Activated T-helper 2 cell treated with anti-CD3 and anti-CD28 coated beads, Interferon-gamma antibody, Interleukin-2, Interleukin-4, amounts not matched to agents 10 μg/mL and 5 μg/mL and 100 μg/mL, durations not matched to agents 14 hours and 24 hours and 36 hours (primary cell): ENCODE results near the gene TMEM165. TPM values are rescaled to one million over a fixed set of nuclear protein-coding genes. Genes with fewer than 3 reads are reported as not detected.
"Not testable (repeated sequence)": the region's sequence is repeated elsewhere in the genome, so short reads cannot be mapped to it uniquely, and the experiment has no call there.

ENCODE experiments used
- DNase-seq: peaks from one replicate; pipeline ENCODE4 v3.0.0; 2021; ENCODE audit warnings: low spot score
- H3K27ac Mint-ChIP-seq: one replicate; pipeline ENCODE4 v1.8.0; 2021; ENCODE audit warnings: mixed read lengths
- H3K27me3 Mint-ChIP-seq: one replicate; pipeline ENCODE4 v1.8.0; 2021; ENCODE audit warnings: low read depth, mixed read lengths
- H3K36me3 Mint-ChIP-seq: one replicate; pipeline ENCODE4 v1.8.0; 2021; ENCODE audit warnings: low read depth, mixed read lengths
- H3K4me1 Mint-ChIP-seq: one replicate; pipeline ENCODE4 v1.8.0; 2021; ENCODE audit warnings: low read depth, mixed read lengths
- H3K4me3 Mint-ChIP-seq: one replicate; pipeline ENCODE4 v1.8.0; 2021; ENCODE audit warnings: low read depth, mild to moderate bottlenecking, moderate library complexity, mixed read lengths
- H3K9me3 Mint-ChIP-seq: one replicate; pipeline ENCODE4 v1.8.0; 2021; ENCODE audit warnings: mixed read lengths
- intact Hi-C: fragments of 100-400 bp; cut with micrococcal nuclease; formaldehyde crosslinking; loops from one replicate; pipeline ENCODE4 v1.15.1; 2023
- total RNA-seq: library from RNA; stranded (reverse); gene quantifications from 2 replicates; pipeline ENCODE4 v1.2.3, GENCODE V29; 2022

Gene TMEM165
- total RNA-seq, 1 donor from 2014 or later = 89.3 TPM

DNA sequence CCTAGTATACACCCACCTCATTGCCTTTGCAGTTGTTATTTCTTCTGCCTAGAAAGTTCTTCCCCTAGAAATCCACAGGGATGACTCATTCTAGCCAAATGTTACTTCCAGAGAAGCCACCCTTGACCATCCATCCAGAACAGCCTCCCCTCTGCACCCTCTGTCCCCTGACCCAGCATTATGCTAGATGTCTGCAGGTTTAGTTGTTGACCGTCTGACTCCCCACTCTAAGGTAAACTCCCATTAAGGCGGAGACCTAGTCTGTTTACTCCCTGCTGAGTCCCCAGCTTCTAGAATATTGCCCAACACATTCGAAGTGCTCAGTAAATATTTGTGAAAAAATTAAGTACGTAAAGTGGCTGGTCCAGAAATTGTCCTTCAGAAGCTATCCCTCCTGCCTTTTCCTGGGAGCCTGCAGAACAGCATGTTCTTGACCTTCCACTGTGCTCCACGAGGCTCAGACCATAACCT is 38.7 kb upstream of the TMEM165 start:
- Mint-ChIP-seq H3K27ac (no peak overlapping the region), H3K36me3 (peaks cover 26% of the 10 kb centered on the region), H3K4me1 (peaks cover 15% of the 10 kb centered on the region), H3K27me3 (no peaks in the 10 kb centered on the region), H3K9me3 (no peaks in the 10 kb centered on the region), H3K4me3 (no peak overlapping the region)
- intact Hi-C loops = no loop called here
- DNase-seq = no peak

DNA sequence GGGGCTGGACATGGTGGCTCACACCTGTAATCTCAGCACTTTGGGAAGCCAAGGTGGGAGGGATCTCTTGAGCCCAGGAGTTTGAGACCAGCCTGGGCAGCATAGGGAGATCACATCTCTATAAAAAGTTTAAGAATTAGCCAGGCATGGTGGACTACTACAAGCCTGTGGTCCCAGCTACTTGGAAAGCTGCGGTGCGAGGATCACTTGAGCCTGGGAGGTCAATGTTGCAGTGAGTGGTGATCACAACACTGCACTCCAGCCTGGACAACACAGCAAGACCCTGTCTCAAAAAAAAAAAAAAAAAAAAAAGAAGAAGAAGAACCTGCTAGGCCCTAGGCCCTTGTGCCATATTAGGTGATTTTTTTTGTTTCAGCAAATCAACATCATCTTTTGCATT is 37.5 kb upstream of the TMEM165 start:
- peaks cover 17% of the 10 kb centered on the region for H3K36me3 Mint-ChIP-seq
- no peaks in the 10 kb centered on the region for H3K27me3 Mint-ChIP-seq
- intact Hi-C loops = no loop called here
- H3K9me3 Mint-ChIP-seq = no peaks in the 10 kb centered on the region
- peaks cover 15% of the 10 kb centered on the region for H3K4me1 Mint-ChIP-seq
- no peak for DNase-seq
- no peak overlapping the region for H3K27ac Mint-ChIP-seq
- H3K4me3 Mint-ChIP-seq = no peak overlapping the region

DNA sequence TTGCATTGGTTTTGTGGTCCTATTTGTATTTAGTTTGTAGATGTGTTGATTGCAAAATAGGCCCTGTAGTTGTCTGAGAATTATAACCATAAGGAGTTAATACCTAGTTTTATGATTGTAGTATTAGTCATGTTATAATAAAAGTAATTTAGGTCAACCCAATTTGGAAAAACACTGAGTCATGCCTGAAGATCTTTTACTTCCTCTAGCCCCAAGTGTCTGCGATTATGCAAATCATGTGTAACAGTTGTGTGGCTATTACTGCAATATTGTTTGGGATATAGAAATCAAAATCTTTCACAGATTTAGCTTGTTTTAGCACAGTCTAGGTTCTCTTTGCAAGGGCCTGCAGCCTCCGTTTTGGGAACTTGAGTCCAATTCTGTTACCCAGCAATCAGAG is 37.1 kb upstream of the TMEM165 start:
- intact Hi-C loops = no loop called here
- DNase-seq = no peak
- H3K9me3 Mint-ChIP-seq = no peaks in the 10 kb centered on the region
- H3K27ac Mint-ChIP-seq = no peak overlapping the region
- peaks cover 15% of the 10 kb centered on the region for H3K4me1 Mint-ChIP-seq
- peaks cover 14% of the 10 kb centered on the region for H3K36me3 Mint-ChIP-seq
- no peaks in the 10 kb centered on the region for H3K27me3 Mint-ChIP-seq
- no peak overlapping the region for H3K4me3 Mint-ChIP-seq

DNA sequence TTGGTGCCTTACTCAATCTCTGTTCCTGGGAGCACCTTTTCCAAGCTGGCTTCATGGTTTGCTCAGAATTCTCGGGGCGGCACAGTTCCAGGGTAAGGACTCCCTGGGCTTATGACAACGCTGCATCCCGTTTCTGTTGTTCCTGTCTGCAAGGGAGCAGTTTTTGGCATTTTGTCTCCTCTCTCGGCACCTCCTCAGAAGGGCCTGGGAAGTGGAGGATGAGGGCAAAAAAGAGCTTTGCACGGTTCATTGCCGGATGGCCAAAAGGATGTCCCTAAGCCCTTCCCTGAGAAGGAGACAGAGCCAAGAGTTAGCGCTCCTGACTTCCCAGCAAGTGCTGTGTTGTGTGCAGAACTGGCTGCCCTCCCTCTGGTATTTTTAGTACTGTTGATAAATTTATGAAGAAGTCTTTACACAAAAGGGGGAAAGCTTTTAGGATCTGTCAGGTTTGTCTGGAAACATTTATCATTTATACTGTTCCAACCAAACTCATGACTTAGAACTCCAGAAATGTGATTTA is 36.3 kb upstream of the TMEM165 start:
- H3K4me3 Mint-ChIP-seq = no peak overlapping the region
- H3K27me3 Mint-ChIP-seq = no peaks in the 10 kb centered on the region
- intact Hi-C loops = no loop called here
- peaks cover 15% of the 10 kb centered on the region for H3K4me1 Mint-ChIP-seq
- H3K27ac Mint-ChIP-seq = no peak overlapping the region
- no peak for DNase-seq
- peaks cover 18% of the 10 kb centered on the region for H3K36me3 Mint-ChIP-seq
- no peaks in the 10 kb centered on the region for H3K9me3 Mint-ChIP-seq

DNA sequence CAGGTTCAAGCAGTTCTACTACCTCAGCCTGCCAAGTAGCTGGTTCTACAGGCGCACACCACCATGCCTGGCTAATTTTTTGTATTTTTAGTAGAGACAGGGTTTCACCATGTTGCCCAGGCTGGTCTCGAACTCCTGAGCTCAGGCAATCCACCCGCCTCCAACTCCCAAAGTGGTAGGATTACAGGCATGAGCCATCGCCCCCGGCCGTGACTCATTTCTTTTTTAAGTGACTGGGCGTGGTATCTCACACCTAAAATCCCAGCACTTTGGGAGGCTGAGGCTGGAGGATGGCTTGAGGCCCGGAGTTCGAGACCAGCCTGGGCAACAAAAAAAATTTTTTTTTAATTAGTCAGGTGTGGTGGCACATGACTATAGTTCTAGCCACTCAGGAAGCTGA is 32.8 kb upstream of the TMEM165 start:
- H3K27ac Mint-ChIP-seq, H3K4me3 Mint-ChIP-seq, H3K27me3 Mint-ChIP-seq, DNase-seq, intact Hi-C loops, H3K9me3 Mint-ChIP-seq: not testable (repeated sequence)
- peaks cover 18% of the 10 kb centered on the region for H3K36me3 Mint-ChIP-seq
- peaks cover 10% of the 10 kb centered on the region for H3K4me1 Mint-ChIP-seq

DNA sequence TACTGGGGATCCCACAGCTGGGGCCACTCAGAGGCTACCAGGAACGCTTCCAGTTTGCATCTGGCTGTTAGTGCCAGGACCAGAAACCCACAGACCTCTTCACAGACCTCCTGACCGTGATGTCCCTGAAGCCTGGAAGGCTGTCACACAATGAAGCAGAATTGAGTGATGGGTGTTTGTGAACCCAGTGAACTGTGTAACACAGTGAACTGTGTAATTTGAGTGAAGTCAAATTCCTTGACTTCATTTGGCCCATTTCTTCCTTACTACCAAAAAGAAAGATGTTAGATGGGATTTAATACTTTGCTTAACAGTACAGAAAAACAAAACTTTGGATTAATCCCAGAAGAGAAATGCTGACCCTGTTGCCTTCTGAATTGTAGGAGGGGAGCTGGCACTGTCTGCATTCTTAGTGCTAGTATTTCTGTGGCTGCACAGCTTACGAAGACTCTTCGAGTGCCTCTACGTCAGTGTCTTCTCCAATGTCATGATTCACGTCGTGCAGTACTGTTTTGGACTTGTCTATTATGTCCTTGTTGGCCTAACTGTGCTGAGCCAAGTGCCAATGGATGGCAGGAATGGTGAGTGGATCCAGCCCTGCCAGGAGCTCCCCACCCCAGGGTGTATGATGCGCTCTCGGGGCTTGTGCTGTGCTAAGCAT is 31.9 kb upstream of the TMEM165 start:
- Mint-ChIP-seq H3K27ac (no peak overlapping the region), H3K9me3 (no peaks in the 10 kb centered on the region), H3K4me3 (no peak overlapping the region), H3K36me3 (peaks cover 18% of the 10 kb centered on the region), H3K4me1 (peaks cover 5% of the 10 kb centered on the region), H3K27me3 (no peaks in the 10 kb centered on the region)
- intact Hi-C loops = no loop called here
- no peak for DNase-seq

DNA sequence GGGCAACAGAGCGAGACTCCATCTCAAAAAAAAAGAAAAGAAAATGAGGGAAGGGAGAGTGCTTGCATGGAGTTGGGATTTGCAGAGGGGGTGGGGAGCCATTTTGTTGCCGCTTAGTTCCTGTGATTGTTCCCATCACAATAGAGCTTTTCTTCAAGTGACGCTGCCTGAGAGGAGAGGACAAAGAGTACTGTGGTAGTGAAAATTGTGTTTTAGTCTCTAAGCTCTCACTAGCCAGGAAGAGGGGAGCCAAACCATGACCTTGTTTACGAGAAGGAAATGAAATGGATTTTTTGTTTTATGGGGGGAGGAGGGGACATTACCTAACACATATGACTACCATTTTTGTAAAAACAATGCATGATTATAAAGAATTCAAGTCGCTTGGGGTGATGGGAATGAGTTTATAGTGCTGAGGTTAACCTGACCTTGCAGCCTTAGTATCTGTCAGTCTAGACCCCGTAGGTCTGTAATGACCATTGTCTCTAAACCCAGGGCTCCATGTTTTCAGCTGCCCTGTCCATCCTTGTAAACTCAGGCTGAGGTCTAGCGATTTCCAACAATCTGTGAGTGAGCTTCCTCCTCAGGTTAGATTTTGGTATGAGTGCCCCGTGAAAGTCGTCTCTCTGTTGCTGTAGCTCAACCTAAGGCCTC is 30.9 kb upstream of the TMEM165 start:
- Mint-ChIP-seq H3K27me3 (no peaks in the 10 kb centered on the region), H3K36me3 (peaks cover 20% of the 10 kb centered on the region), H3K9me3 (no peaks in the 10 kb centered on the region), H3K4me3 (no peak overlapping the region), H3K27ac (no peak overlapping the region), H3K4me1 (no peaks in the 10 kb centered on the region)
- intact Hi-C loops = no loop called here
- DNase-seq = no peak

DNA sequence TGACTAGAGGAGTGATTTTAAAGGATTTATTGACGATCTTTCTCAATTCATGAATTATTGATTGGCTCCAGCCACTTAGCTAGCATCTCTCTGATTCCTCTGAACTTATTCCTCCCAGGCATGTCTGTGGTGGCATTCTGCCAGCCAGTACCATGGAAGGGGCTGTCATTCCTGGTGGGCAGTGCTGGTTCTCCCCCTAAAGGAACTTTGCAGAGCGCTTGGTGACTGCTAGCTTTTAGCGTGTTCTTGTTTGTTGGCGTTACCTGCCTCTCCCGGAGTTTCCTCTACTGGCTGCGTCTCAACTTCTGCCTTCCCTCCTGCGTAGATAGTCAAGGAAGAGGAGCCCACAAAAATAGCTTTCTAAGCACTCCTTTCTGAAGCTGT is 30.4 kb upstream of the TMEM165 start:
- Mint-ChIP-seq H3K36me3 (peaks cover 25% of the 10 kb centered on the region), H3K4me1 (no peaks in the 10 kb centered on the region), H3K4me3 (no peak overlapping the region), H3K9me3 (no peaks in the 10 kb centered on the region), H3K27ac (no peak overlapping the region), H3K27me3 (no peaks in the 10 kb centered on the region)
- DNase-seq = no peak
- intact Hi-C loops = no loop called here

DNA sequence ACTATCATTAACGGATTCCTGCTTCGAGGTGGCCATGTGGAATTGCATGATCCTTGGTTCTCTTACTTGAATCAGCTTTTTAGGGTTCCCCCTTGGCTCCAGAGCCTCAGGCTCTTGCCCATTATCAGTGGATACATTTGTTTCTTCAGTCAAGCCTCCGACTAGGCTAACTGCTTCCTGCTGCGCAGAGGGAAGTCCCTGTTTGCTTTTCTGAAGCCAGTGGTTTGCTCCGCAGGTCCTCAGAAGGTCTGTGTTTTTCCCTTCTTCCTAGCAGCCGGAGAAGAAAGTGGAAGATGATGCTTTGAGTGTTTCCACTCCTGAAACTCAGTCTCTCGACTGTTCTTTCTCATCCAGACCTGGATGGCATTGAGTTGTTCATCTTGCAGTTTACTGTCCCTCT is 29.1 kb upstream of the TMEM165 start:
- Mint-ChIP-seq H3K27me3 (no peaks in the 10 kb centered on the region), H3K9me3 (no peaks in the 10 kb centered on the region), H3K4me1 (no peaks in the 10 kb centered on the region), H3K4me3 (no peak overlapping the region), H3K27ac (no peak overlapping the region), H3K36me3 (peaks cover 25% of the 10 kb centered on the region)
- intact Hi-C loops = no loop called here
- no peak for DNase-seq

DNA sequence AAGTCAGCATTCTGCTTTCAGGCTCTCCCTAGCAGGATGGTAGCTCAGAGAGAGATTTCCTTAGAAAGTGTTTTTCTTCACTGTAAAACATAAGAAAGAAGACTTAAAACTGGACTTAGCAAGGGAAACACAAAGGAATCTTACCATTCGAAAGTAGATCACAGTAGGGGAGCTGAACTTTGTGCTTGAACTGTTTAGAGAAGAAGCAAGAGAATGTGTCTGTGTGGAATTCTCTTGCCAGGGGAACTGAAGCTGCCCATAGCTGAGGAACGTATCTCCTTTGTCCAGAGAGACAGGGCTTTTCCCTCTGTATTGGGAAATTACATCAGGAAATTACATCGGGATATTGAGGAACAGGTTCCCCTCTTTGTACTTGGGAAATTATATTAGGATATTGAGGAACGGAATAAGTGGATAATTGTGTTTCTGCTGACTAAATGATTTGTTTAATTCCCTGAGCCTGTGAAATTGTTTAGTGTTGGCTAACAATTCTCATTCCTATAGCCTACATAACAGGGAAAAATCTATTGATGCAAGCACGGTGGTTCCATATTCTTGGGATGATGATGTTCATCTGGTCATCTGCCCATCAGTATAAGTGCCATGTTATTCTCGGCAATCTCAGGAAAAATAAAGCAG is 28.6 kb upstream of the TMEM165 start:
- intact Hi-C loops = no loop called here
- no peak overlapping the region for H3K4me3 Mint-ChIP-seq
- H3K36me3 Mint-ChIP-seq = peaks cover 22% of the 10 kb centered on the region
- no peak overlapping the region for H3K27ac Mint-ChIP-seq
- no peak for DNase-seq
- H3K9me3 Mint-ChIP-seq = no peaks in the 10 kb centered on the region
- no peaks in the 10 kb centered on the region for H3K4me1 Mint-ChIP-seq
- no peaks in the 10 kb centered on the region for H3K27me3 Mint-ChIP-seq

DNA sequence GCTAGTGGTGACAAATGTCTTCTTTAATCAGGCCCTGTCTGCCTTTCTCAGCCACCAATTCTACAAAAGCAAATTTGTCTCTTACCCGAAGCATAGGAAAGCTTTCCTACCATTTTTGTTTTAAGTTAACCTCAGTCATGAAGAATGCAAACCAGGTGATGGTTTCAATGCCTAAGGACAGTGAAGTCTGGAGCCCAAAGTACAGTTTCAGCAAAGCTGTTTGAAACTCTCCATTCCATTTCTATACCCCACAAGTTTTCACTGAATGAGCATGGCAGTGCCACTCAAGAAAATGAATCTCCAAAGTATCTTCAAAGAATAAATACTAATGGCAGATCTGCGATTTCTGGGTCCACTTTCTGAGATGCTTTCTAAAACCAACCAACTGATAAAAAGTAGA is 25.8 kb upstream of the TMEM165 start:
- Mint-ChIP-seq H3K27ac (no peak overlapping the region), H3K9me3 (no peaks in the 10 kb centered on the region), H3K4me1 (no peaks in the 10 kb centered on the region), H3K27me3 (no peaks in the 10 kb centered on the region), H3K4me3 (no peak overlapping the region), H3K36me3 (peaks cover 6% of the 10 kb centered on the region)
- intact Hi-C loops = no loop called here
- no peak for DNase-seq

DNA sequence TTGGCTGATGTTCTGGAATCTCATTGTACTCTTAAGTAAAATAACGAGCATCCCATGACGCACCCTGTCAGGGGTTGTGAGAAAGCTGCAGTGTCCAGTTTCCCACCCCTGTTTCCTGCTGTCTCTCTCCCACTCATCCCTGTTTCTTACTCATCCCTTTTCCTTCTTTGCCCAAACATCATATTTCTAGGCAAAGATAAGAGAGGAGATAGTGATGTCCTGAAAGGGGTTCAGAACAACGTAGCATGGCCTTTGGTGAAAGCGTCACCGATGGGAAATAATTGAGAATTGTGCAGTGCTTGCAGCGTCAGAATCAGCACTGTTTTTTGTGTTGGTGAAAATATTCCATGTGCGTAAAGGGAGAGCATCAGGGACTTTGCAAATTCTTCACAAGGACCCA is 23.5 kb upstream of the TMEM165 start:
- H3K9me3 Mint-ChIP-seq = no peaks in the 10 kb centered on the region
- intact Hi-C loops = no loop called here

DNA sequence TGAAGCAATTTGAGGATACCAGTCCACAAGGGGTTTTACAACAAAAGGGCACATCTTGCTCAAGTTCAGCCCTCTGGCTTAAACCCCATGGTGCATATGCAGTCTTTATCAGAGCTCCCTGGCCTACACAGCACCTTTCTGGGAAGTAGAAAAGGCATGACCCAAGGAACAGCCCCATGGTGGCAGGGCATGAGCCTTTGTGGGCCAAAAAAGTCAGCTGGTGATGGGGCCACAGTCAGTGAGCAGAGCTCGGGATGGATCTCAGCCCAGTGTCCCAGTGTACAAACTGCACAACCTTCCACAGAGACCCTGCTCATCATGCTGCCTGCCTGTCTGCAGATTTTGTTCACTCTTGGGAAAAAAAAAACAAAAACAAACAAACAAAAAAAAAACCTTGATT is 22.3 kb upstream of the TMEM165 start:
- Mint-ChIP-seq H3K4me3 (no peak overlapping the region), H3K27ac (no peak overlapping the region), H3K9me3 (no peaks in the 10 kb centered on the region), H3K36me3 (peaks cover 6% of the 10 kb centered on the region), H3K4me1 (peaks cover 4% of the 10 kb centered on the region), H3K27me3 (no peaks in the 10 kb centered on the region)
- intact Hi-C loops = no loop called here
- DNase-seq = no peak

More for the DNA sequence above, 23.5 kb upstream of the TMEM165 start:
- DNase-seq = no peak
- no peak overlapping the region for H3K4me3 Mint-ChIP-seq
- H3K36me3 Mint-ChIP-seq = peaks cover 6% of the 10 kb centered on the region
- no peak overlapping the region for H3K27ac Mint-ChIP-seq
- peaks cover 3% of the 10 kb centered on the region for H3K4me1 Mint-ChIP-seq
- H3K27me3 Mint-ChIP-seq = no peaks in the 10 kb centered on the region
